GM12873 (cell line): Measurements from ENCODE around the gene GTF3A.
A peak's percentile ranks its signal among the peaks of the same experiment; 100 is the strongest.

Experiments used
- CTCF ChIP-seq: IDR thresholded peaks from 2 replicates; pipeline ENCODE4 v1.5.1; 2012; ENCODE audit warnings: low read depth, mild to moderate bottlenecking, moderate library complexity, low read length, control low read depth; ENCODE audit not compliant: insufficient read depth; ENCODE audit errors: missing control alignments

The GTF3A gene

DNA sequence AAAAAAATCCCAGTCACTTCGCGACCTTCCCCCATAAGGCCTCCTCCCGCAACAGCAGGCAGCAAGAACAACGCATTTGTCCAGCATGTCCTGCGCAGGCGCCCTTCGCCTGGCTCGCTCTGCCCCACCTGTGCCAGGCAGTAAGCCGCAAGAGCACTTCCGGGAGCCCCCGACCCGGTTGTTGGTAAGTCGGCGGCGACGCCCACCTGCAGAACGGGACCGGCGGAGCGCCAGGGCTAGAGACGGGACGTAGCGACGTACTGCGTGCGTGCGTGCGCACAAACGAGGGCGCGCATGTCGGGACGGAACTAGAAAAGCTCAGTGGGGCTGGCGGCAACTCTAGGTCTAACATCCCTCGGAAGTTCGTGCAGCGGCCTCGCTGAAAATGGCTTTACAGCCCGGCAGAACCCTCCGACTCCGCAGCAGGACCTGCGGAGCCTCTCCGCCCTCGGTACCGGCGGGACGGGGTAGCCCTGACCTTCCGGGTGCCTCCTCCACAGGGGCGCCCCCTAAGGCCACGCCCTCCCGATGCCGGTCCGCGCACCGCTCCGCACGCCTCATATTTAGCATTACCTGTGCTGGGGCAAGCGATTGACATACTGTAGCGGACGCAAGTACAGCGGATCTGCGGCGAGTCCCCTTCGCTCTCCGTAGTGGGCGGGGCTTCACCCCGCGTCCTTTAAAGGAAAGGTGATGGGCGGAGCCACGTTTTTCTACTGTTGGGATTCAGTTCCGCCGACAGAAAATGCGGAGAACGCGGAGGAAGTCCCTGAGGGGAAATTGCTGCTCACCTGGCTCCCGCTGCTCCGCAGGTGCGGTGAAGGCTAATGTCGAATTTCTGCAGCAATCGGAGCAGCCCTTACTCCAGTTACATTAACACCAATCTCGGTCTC lies 25.8 kb downstream of the GTF3A start, which contains the start of gene MTIF3:
TSS of gene MTIF3 (minus strand) at position 629 of the 893 bp plus-strand sequence. CDS start 10,116 bp downstream, outside the sequence.
- peak; percentile 2 for TF ChIP-seq CTCF

GRCh38 chr13:27450921-27451471 lies 26.6 kb downstream of the GTF3A start:
- no peak for TF ChIP-seq CTCF

DNA sequence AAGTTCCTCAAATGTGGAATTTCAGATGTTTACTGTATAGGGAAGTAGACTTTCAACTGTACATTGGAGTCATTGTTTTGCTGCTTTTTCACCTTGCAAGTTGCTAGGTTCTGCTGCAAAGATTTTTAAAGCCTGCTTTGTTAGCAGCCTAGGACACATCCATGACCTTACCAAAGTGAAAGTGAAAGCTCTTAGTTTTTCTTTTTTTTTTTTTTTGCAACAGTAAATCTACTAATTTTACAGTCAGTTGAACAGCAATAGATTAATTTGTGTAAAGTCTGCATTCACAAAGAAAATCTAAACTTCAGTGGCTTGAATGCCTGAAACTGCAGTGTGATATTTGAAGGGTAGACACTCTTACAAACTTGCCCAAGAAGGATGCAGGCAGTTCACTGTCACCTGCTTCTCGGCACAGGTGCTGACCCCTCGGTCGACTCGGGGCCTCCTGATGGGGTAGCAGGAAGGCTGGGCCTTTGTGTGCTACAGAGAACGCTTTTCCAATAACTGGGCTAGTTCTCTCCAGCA lies 31.0 kb downstream of the GTF3A start:
- no peak for TF ChIP-seq CTCF

DNA sequence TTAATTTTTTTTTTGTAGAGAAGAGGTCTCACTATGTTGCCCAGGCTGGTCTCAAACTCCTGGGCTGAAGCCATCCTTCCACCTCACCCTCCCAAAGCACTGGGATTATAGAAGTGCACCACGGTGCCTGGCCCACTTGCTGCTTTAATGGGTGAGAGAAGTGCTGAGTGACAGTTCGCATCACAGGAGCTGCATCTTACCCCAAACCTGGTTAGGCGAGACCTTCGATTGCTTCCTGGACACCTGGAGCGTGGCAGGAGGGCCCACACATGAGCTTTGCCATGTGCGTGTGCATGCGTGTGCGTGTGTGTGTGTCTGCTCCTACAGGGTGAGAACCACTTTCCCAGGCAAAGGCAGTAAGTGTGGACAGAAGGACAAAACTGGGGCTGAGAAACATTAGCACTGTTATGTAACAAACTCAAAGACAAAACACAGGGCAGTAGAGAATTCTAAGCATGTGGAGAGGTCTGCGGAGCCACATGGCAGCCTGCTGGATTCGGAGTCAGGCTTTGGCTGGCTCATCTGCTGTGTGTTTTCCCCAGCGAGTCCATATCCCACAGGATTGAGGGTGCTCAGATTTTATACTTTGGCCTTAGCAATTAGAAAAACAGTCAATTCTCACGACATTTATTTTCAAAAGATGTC lies 37.6 kb downstream of the GTF3A start:
- no peak for TF ChIP-seq CTCF

DNA sequence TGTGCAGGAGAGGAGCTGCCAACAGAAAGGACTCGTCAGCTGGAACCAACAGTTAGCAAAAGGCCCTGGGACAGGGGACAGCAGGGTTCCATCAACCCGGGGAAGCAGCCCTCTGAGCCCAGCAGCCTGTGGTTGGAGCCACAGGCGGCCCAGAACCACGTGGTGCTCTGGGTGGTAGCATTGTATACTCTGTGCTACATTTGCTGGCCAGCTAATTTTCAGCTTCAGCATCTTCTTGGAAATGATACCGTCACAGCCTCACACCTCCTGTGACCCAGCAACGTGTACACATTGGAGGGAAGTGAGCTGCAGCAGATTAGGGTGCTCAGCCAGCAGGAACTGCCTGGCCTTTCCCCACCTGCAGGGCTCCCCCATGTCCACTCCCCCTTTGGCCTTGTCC lies 39.1 kb downstream of the GTF3A start:
- no peak for TF ChIP-seq CTCF

- no peak for TF ChIP-seq CTCF
Observed at GRCh38 chr13:27465611-27466010, 41.2 kb downstream of the GTF3A start.

GRCh38 chr13:27466513-27466912 lies 42.1 kb downstream of the GTF3A start:
- TF ChIP-seq CTCF = no peak
